Muscle layer of duodenum (tissue), 2 donors: ENCODE measurements around the gene NUCB2.
A peak's percentile ranks its signal among the peaks of the same experiment; 100 is the strongest.

Experiments
- H3K27ac ChIP-seq: one replicate; pipeline ENCODE4 v1.7.0; 2013; ENCODE audit warnings: mild to moderate bottlenecking, low read length
- H3K27me3 ChIP-seq: one replicate; pipeline ENCODE4 v1.7.0; 2013; ENCODE audit warnings: low read depth, mild to moderate bottlenecking, control low read depth, low read length
- H3K36me3 ChIP-seq, 2 donors: one replicate each; pipeline ENCODE4 v1.7.0; 2013; ENCODE audit warnings: low read length in 2 of 2, control low read depth in 1 of 2, mild to moderate bottlenecking in 1 of 2; ENCODE audit not compliant: insufficient read depth in 2 of 2, control insufficient read depth in 1 of 2
- H3K4me1 ChIP-seq, 2 donors: one replicate each; pipeline ENCODE4 v1.7.0; 2013; ENCODE audit warnings: low read length in 2 of 2, mild to moderate bottlenecking in 2 of 2, control low read depth in 1 of 2, moderate library complexity in 1 of 2; ENCODE audit not compliant: insufficient read depth in 2 of 2, control insufficient read depth in 1 of 2
- H3K4me3 ChIP-seq, 2 donors: one replicate each; pipeline ENCODE4 v1.7.0; 2013; ENCODE audit warnings: low read length in 2 of 2, low read depth in 1 of 2, mild to moderate bottlenecking in 1 of 2
- H3K9me3 ChIP-seq, 2 donors: one replicate each; pipeline ENCODE4 v1.7.0; 2013; ENCODE audit warnings: low read length in 2 of 2, control low read depth in 1 of 2, mild to moderate bottlenecking in 1 of 2; ENCODE audit not compliant: control insufficient read depth in 1 of 2
- donor health status: healthy.

NUCB2 gene

GRCh38 chr11:17272801-17273200 is 3.7 kb upstream of the NUCB2 start:
- Histone ChIP-seq H3K4me3 (no peak overlapping the region), H3K4me1 (peaks cover 0 to 4% of the 10 kb centered on the region in 2 donors), H3K27ac (no peak overlapping the region), H3K9me3 (no peaks in the 10 kb centered on the region), H3K36me3 (no peaks in the 10 kb centered on the region), H3K27me3 (no peaks in the 10 kb centered on the region)

GRCh38 chr11:17273211-17273610 is 3.3 kb upstream of the NUCB2 start:
- no peaks in the 10 kb centered on the region for H3K9me3 ChIP-seq
- H3K27me3 ChIP-seq = no peaks in the 10 kb centered on the region
- no peak overlapping the region for H3K27ac ChIP-seq
- H3K4me3 ChIP-seq = no peak overlapping the region
- H3K4me1 ChIP-seq = peaks cover 0 to 4% of the 10 kb centered on the region in 2 donors
- H3K36me3 ChIP-seq = no peaks in the 10 kb centered on the region

DNA sequence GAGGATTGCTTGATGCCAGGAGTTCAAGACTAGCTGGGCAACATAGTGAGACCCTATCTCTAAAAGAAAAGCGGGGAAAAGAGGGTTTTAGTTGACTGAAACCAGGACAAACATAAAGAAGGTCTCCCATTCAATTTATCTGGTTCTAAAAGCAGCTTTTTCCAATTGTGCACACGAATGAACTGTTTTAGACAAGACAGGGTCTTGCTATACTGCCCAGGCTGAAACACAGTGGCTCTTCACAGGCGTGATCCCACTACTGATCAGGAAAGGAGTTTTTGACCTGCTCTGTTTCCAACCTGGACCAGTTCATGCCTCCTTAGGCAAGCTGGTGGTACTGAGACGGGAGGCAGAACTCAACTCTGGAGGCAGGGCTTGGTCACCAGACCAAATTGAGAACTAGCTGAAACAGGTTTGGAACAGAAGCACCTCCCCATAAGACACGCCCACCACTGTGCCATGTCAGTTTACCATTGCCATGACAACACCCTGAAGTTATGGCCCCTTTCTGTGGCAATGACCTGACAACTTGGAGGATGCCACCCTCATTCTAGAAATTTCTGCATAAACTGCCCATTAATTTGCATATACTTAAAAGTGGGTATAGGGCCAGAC is 2.8 kb upstream of the NUCB2 start:
- Histone ChIP-seq H3K27ac (no peak overlapping the region), H3K27me3 (no peaks in the 10 kb centered on the region), H3K4me3 (no peak overlapping the region), H3K9me3 (no peaks in the 10 kb centered on the region), H3K4me1 (peaks cover 0 to 4% of the 10 kb centered on the region in 2 donors), H3K36me3 (no peaks in the 10 kb centered on the region)

DNA sequence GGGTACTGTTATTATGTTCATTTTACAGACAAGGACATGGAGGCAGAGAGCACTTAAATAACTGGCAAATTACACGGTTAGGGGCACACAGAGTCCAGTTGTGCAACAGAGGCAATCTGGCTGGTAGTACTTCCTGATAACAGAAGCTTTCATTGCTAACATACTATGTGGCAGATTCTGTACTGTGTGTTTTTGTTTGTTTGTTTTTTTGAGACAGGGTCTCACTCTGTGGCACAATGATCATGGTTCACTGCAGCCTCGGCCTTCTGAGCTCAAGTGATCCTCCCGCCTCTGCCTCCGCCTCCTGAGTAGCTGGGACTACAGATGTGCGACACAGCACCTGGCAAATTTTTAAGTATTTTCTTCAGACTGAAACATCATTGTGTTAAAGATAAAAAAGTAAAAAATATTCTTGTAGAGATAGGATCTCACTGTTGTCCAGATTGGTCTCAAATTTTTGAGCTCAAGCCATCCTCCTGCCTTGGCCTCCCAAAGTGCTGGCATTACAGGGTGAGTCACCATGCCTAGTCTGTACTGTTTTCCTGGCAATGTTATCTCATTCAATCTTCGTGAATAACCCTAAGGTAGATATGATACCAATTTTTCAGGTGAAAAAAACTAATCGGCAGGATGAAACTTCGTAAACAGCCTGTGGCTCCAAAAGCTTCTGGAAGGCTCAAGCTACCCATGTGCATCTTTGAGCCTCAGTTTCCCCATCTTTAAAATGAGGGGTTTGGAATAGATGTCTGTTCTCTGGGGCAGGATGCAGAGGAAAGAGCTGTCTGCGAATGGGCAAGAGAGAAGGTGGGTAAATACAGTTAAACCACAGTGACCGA is 921 bp upstream of the NUCB2 start:
- H3K36me3 ChIP-seq = no peaks in the 10 kb centered on the region

GRCh38 chr11:17277024-17277584 is 565 bp downstream of the NUCB2 start:
- peak overlapping the region; percentile 32 for H3K27ac ChIP-seq
- no peaks in the 10 kb centered on the region for H3K9me3 ChIP-seq
- peak overlapping the region; percentile 71 to 98 for H3K4me3 ChIP-seq
- H3K36me3 ChIP-seq = no peaks in the 10 kb centered on the region
- H3K4me1 ChIP-seq = peaks cover 0 to 4% of the 10 kb centered on the region in 2 donors
- H3K27me3 ChIP-seq = no peaks in the 10 kb centered on the region

More for the DNA sequence above, 921 bp upstream of the NUCB2 start:
- peak overlapping the region; percentile 71 to 98 for H3K4me3 ChIP-seq
- peaks cover 0 to 4% of the 10 kb centered on the region in 2 donors for H3K4me1 ChIP-seq
- H3K9me3 ChIP-seq = no peaks in the 10 kb centered on the region
- H3K27ac ChIP-seq = peak overlapping the region; percentile 87
- H3K27me3 ChIP-seq = no peaks in the 10 kb centered on the region

DNA sequence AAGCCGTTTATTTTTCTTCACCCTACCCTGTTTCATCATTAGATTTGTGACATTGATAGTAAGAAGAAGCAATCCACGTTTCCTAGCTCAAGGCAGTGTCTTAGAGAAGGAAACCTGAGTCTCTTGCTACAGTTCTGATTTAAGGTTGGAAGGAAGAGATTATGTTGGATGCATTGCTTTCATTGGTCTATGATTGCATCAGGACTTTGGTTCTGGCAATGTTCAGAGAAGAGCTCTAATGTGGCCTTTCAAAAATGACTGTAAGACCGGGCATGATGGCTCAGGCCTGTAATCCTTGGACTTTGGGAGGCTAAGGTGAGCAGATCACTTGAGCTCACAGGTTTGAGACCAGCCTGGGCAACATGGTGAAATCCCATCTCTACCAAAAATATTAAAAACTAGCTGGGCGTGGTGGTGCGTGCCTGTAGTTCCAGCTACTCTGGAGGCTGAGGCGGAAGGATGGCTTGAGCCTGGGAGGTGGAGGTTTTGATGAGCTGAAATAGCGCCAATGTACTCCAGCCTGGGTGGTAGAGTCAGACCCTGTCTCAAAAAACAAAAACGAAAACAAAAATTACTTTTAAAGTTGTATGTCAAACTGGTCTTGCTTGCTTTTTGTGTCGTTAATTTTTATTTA is 4.1 kb downstream of the NUCB2 start:
- no peaks in the 10 kb centered on the region for H3K9me3 ChIP-seq
- no peak overlapping the region for H3K4me3 ChIP-seq
- H3K36me3 ChIP-seq = peaks cover 4% of the 10 kb centered on the region in 2 donors
- H3K27ac ChIP-seq = no peak overlapping the region
- H3K4me1 ChIP-seq = peaks cover 0 to 4% of the 10 kb centered on the region in 2 donors
- H3K27me3 ChIP-seq = no peaks in the 10 kb centered on the region

GRCh38 chr11:17286332-17286731 is 9.8 kb downstream of the NUCB2 start:
- no peak overlapping the region for H3K4me3 ChIP-seq
- H3K36me3 ChIP-seq = peaks cover 7 to 20% of the 10 kb centered on the region in 2 donors
- no peak overlapping the region for H3K27ac ChIP-seq
- H3K9me3 ChIP-seq = no peaks in the 10 kb centered on the region
- no peaks in the 10 kb centered on the region for H3K27me3 ChIP-seq
- H3K4me1 ChIP-seq = no peaks in the 10 kb centered on the region

DNA sequence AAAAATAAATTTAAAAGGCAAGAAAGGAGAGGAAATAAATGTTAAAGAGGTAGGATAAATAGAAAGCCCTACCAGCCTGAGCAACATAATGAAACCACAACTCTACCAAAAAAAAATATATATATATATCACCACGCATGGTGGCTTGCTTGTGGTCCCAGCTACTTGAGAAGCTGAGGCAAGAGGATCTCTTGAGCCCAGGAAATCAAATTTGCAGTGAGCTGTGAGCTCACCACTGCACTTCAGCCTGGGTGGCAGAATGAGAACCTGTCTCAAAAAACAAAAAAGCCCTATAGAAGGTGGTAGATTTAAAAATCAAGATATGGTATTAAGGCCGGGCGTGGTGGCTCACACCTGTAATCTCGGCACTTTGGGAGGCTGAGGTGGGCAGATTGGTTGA is 10.5 kb downstream of the NUCB2 start:
- H3K9me3 ChIP-seq = no peaks in the 10 kb centered on the region
- H3K27me3 ChIP-seq = no peaks in the 10 kb centered on the region
- H3K36me3 ChIP-seq = peaks cover 7 to 20% of the 10 kb centered on the region in 2 donors
- no peak overlapping the region for H3K4me3 ChIP-seq
- no peaks in the 10 kb centered on the region for H3K4me1 ChIP-seq
- H3K27ac ChIP-seq = no peak overlapping the region

- H3K36me3 ChIP-seq = peaks cover 7 to 19% of the 10 kb centered on the region in 2 donors
- H3K4me3 ChIP-seq = no peak overlapping the region
- H3K4me1 ChIP-seq = no peaks in the 10 kb centered on the region
- no peaks in the 10 kb centered on the region for H3K9me3 ChIP-seq
- H3K27ac ChIP-seq = no peak overlapping the region
- no peaks in the 10 kb centered on the region for H3K27me3 ChIP-seq
Measured at GRCh38 chr11:17291710-17292109, 15.2 kb downstream of the NUCB2 start.

DNA sequence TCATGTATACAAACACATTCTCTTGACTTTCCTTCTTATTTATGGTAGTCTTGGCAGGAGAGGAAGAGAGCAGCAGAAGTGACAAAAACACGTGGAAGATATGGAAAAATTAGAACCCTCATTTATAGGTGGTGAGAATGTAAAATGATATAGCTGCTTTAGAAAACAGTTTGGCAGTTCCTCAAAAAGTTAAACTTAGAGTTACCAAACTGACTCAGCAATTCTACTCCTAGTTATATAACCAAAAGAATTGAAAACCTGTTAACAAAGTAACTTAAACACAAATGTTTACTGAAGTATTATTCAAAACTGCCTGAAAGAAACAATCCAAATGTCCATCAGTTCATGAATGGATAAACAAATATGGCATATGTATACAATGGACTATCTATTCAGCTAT is 16.8 kb downstream of the NUCB2 start:
- Histone ChIP-seq H3K36me3 (peaks cover 7 to 8% of the 10 kb centered on the region in 2 donors), H3K27ac (no peak overlapping the region), H3K4me1 (no peaks in the 10 kb centered on the region), H3K27me3 (no peaks in the 10 kb centered on the region), H3K9me3 (no peaks in the 10 kb centered on the region), H3K4me3 (no peak overlapping the region)

- Histone ChIP-seq H3K27me3 (no peaks in the 10 kb centered on the region), H3K27ac (no peak overlapping the region), H3K36me3 (peaks cover 7 to 8% of the 10 kb centered on the region in 2 donors)
Measured at GRCh38 chr11:17294033-17294432, 17.5 kb downstream of the NUCB2 start.

More at GRCh38 chr11:17294033-17294432, 17.5 kb downstream of the NUCB2 start:
- Histone ChIP-seq H3K4me3 (no peak overlapping the region), H3K4me1 (no peaks in the 10 kb centered on the region), H3K9me3 (no peaks in the 10 kb centered on the region)
